H9 (cell line): ENCODE results near the gene VDR. TPM values are rescaled to one million over a fixed set of nuclear protein-coding genes. Genes with fewer than 3 reads are reported as not detected.

Experiments
- DNase-seq: peaks from one replicate; pipeline ENCODE4 v3.0.0-alpha.2; 2017
- H2AFZ ChIP-seq: one replicate; pipeline ENCODE4 v1.6.1; 2013; ENCODE audit warnings: mild to moderate bottlenecking, low read length, control low read depth, moderate library complexity
- H2AK5ac ChIP-seq: 2 replicates; pipeline ENCODE4 v1.6.1; 2013; ENCODE audit warnings: low read length, control low read depth, mixed read lengths; ENCODE audit not compliant: insufficient read length
- H2BK120ac ChIP-seq: one replicate; pipeline ENCODE4 v1.6.1; 2013; ENCODE audit warnings: low read depth, mild to moderate bottlenecking, low read length, control low read depth, inconsistent platforms; ENCODE audit not compliant: poor library complexity, severe bottlenecking
- H2BK12ac ChIP-seq: 2 replicates; pipeline ENCODE4 v1.6.1; 2013; ENCODE audit warnings: low read length, control low read depth, mixed read lengths, low read depth; ENCODE audit not compliant: insufficient read length
- H2BK15ac ChIP-seq: 2 replicates; pipeline ENCODE4 v1.6.1; 2013; ENCODE audit warnings: low read depth, low read length, control low read depth
- H2BK20ac ChIP-seq: one replicate; pipeline ENCODE4 v1.6.1; 2013; ENCODE audit warnings: low read depth, mild to moderate bottlenecking, low read length, control low read depth, inconsistent platforms; ENCODE audit not compliant: poor library complexity, severe bottlenecking
- H2BK5ac ChIP-seq: 2 replicates; pipeline ENCODE4 v1.6.1; 2013; ENCODE audit warnings: low read length, control low read depth, mixed read lengths; ENCODE audit not compliant: insufficient read length
- H3K14ac ChIP-seq: 2 replicates; pipeline ENCODE4 v1.6.1; 2013; ENCODE audit warnings: low read length, control low read depth; ENCODE audit not compliant: insufficient read depth
- H3K18ac ChIP-seq: 2 replicates; pipeline ENCODE4 v1.6.1; 2013; ENCODE audit warnings: low read depth, mild to moderate bottlenecking, mixed read lengths, low read length, control low read depth; ENCODE audit not compliant: insufficient read length
- H3K23ac ChIP-seq: 2 replicates; pipeline ENCODE4 v1.6.1; 2013; ENCODE audit warnings: low read length, control low read depth, mixed read lengths, low read depth; ENCODE audit not compliant: insufficient read length
- H3K23me2 ChIP-seq: 2 replicates; pipeline ENCODE4 v1.6.1; 2013; ENCODE audit warnings: low read depth, mild to moderate bottlenecking, mixed read lengths, low read length, control low read depth; ENCODE audit not compliant: insufficient read length, poor library complexity, severe bottlenecking
- H3K27ac ChIP-seq: 2 replicates; pipeline ENCODE4 v1.5.1; 2013; ENCODE audit warnings: low read length, control low read depth, mixed read lengths, low read depth; ENCODE audit not compliant: insufficient read length
- H3K27me3 ChIP-seq: 2 replicates; pipeline ENCODE4 v1.6.1; 2013; ENCODE audit warnings: low read length, control low read depth, inconsistent platforms; ENCODE audit not compliant: insufficient read depth
- H3K4ac ChIP-seq: 2 replicates; pipeline ENCODE4 v1.6.1; 2013; ENCODE audit warnings: low read depth, mild to moderate bottlenecking, control low read depth, inconsistent platforms, low read length, moderate library complexity
- H3K4me1 ChIP-seq: 2 replicates; pipeline ENCODE4 v1.6.1; 2013; ENCODE audit warnings: low read length, control low read depth, inconsistent platforms; ENCODE audit not compliant: insufficient read depth
- H3K4me2 ChIP-seq: 2 replicates; pipeline ENCODE4 v1.6.1; 2013; ENCODE audit warnings: low read length, control low read depth, mixed read lengths; ENCODE audit not compliant: insufficient read length, insufficient read depth
- H3K56ac ChIP-seq: 2 replicates; pipeline ENCODE4 v1.6.1; 2013; ENCODE audit warnings: low read depth, mild to moderate bottlenecking, mixed read lengths, low read length, control low read depth; ENCODE audit not compliant: insufficient read length
- H3K79me1 ChIP-seq: 2 replicates; pipeline ENCODE4 v1.6.1; 2013; ENCODE audit warnings: low read depth, mild to moderate bottlenecking, moderate library complexity, low read length, control low read depth, inconsistent platforms; ENCODE audit not compliant: insufficient read depth, poor library complexity, severe bottlenecking
- H3K79me2 ChIP-seq: 2 replicates; pipeline ENCODE4 v1.6.1; 2013; ENCODE audit warnings: low read length, control low read depth, inconsistent platforms; ENCODE audit not compliant: insufficient read depth
- H3K9ac ChIP-seq: 2 replicates; pipeline ENCODE4 v1.6.1; 2013; ENCODE audit warnings: low read length, control low read depth, mixed read lengths; ENCODE audit not compliant: insufficient read length; ENCODE audit errors: extremely low read depth
- H3K9me3 ChIP-seq: one replicate; pipeline ENCODE4 v1.6.1; 2013; ENCODE audit warnings: low read depth, low read length, inconsistent platforms; ENCODE audit not compliant: control insufficient read depth
- H3T11ph ChIP-seq: one replicate; pipeline ENCODE4 v1.6.1; 2013; ENCODE audit warnings: mild to moderate bottlenecking, low read length, control low read depth, inconsistent platforms
- H4K20me1 ChIP-seq: one replicate; pipeline ENCODE4 v1.6.1; 2013; ENCODE audit not compliant: control insufficient read depth, insufficient read length, insufficient read depth
- H4K5ac ChIP-seq: 2 replicates; pipeline ENCODE4 v1.6.1; 2013; ENCODE audit warnings: low read depth, mild to moderate bottlenecking, mixed read lengths, low read length, control low read depth; ENCODE audit not compliant: insufficient read length
- H4K8ac ChIP-seq: replicated peaks from 2 replicates; pipeline ENCODE4 v1.6.1; 2013; ENCODE audit warnings: low read length, control low read depth, mixed read lengths, low read depth; ENCODE audit not compliant: insufficient read length
- H4K91ac ChIP-seq: 2 replicates; pipeline ENCODE4 v1.6.1; 2013; ENCODE audit warnings: low read depth, mild to moderate bottlenecking, moderate library complexity, mixed read lengths, low read length, control low read depth; ENCODE audit not compliant: insufficient read length
- H3K27ac Mint-ChIP-seq, 3 experiments: 2 replicates in 2 of 3; 3 replicates in 1 of 3; pipeline ENCODE4 v1.8.0; 2020 to 2021; ENCODE audit warnings: mixed read lengths in 3 of 3, mild to moderate bottlenecking in 1 of 3, moderate library complexity in 1 of 3
- H3K27me3 Mint-ChIP-seq: 2 replicates; pipeline ENCODE4 v1.8.0; 2021; ENCODE audit warnings: low read depth, mild to moderate bottlenecking, moderate library complexity, mixed read lengths
- H3K36me3 Mint-ChIP-seq, 3 experiments: 2 replicates in 2 of 3; 3 replicates in 1 of 3; pipeline ENCODE4 v1.8.0; 2020 to 2021; ENCODE audit warnings: low read depth in 3 of 3, mixed read lengths in 3 of 3; ENCODE audit not compliant: insufficient read depth in 1 of 3
- H3K4me1 Mint-ChIP-seq, 2 experiments: 2 replicates each; pipeline ENCODE4 v1.8.0; 2020; ENCODE audit warnings: mixed read lengths in 2 of 2
- H3K4me3 Mint-ChIP-seq, 2 experiments: 2 replicates in 1 of 2; 3 replicates in 1 of 2; pipeline ENCODE4 v1.8.0; 2020 to 2021; ENCODE audit warnings: mild to moderate bottlenecking in 2 of 2, mixed read lengths in 2 of 2, moderate library complexity in 1 of 2
- H3K9me3 Mint-ChIP-seq, 2 experiments: 2 replicates in 1 of 2; 3 replicates in 1 of 2; pipeline ENCODE4 v1.8.0; 2020; ENCODE audit warnings: mild to moderate bottlenecking in 2 of 2, mixed read lengths in 2 of 2, moderate library complexity in 1 of 2
- WGBS: extraction: QIAGEN DNeasy Blood & Tissue Kit; methylation state at CpG from one replicate; pipeline ENCODE4 v1.1.7; 2013; ENCODE audit warnings: missing lambda C conversion rate, low lambda C conversion rate, mixed read lengths; ENCODE audit not compliant: insufficient read length; ENCODE audit errors: extremely low coverage; 5-methylcytosine and 5-hydroxymethylcytosine counted together
- total RNA-seq: library from RNA; stranded (reverse); gene quantifications from 2 replicates; pipeline ENCODE4 v1.2.1, GENCODE V29; 2021
- TF ChIP-seq, protein P1 (sequence below): fragments of 200-600 bp; sonication (generic); conservative IDR thresholded peaks from 3 replicates; pipeline ENCODE4 v1.8.0; 2021; ENCODE audit warnings: antibody characterized with exemption, mild to moderate bottlenecking

The VDR gene
- total RNA-seq, 1 experiment from 2014 or later: 0.61 TPM

GRCh38 chr12:47860873-47861272 lies 43.9 kb downstream of the VDR start:
- no peak overlapping the region for H3T11ph ChIP-seq
- no peaks in the 10 kb centered on the region for H3K36me3 Mint-ChIP-seq
- no peaks in the 10 kb centered on the region for H3K23me2 ChIP-seq
- H3K9ac ChIP-seq: no peak overlapping the region
- H4K91ac ChIP-seq: no peak overlapping the region
- no peaks in the 10 kb centered on the region for H3K27me3 ChIP-seq
- H2BK12ac ChIP-seq: no peak overlapping the region
- no peaks in the 10 kb centered on the region for H3K79me2 ChIP-seq
- H3K27ac ChIP-seq: no peak overlapping the region
- DNase-seq: no peak
- TF ChIP-seq, protein P1, sequence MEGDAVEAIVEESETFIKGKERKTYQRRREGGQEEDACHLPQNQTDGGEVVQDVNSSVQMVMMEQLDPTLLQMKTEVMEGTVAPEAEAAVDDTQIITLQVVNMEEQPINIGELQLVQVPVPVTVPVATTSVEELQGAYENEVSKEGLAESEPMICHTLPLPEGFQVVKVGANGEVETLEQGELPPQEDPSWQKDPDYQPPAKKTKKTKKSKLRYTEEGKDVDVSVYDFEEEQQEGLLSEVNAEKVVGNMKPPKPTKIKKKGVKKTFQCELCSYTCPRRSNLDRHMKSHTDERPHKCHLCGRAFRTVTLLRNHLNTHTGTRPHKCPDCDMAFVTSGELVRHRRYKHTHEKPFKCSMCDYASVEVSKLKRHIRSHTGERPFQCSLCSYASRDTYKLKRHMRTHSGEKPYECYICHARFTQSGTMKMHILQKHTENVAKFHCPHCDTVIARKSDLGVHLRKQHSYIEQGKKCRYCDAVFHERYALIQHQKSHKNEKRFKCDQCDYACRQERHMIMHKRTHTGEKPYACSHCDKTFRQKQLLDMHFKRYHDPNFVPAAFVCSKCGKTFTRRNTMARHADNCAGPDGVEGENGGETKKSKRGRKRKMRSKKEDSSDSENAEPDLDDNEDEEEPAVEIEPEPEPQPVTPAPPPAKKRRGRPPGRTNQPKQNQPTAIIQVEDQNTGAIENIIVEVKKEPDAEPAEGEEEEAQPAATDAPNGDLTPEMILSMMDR: no peak
- no peak overlapping the region for H3K23ac ChIP-seq
- no peak overlapping the region for H4K5ac ChIP-seq
- no peak overlapping the region for H3K4me3 Mint-ChIP-seq
- no peaks in the 10 kb centered on the region for H4K20me1 ChIP-seq
- H2BK15ac ChIP-seq: no peak overlapping the region
- no peaks in the 10 kb centered on the region for H3K79me1 ChIP-seq
- H2BK120ac ChIP-seq: no peak overlapping the region
- no peaks in the 10 kb centered on the region for H3K4me1 ChIP-seq
- no peaks in the 10 kb centered on the region for H3K4me1 Mint-ChIP-seq
- H3K4ac ChIP-seq: no peak overlapping the region
- H3K9me3 Mint-ChIP-seq: no peaks in the 10 kb centered on the region; a peak in 1 of 5 replicates
- no peak overlapping the region for H3K18ac ChIP-seq
- no peak overlapping the region for H2BK20ac ChIP-seq
- H3K4me2 ChIP-seq: no peak overlapping the region
- H3K9me3 ChIP-seq: no peaks in the 10 kb centered on the region
- H3K27me3 Mint-ChIP-seq: peaks cover 5% of the 10 kb centered on the region
- no peak overlapping the region for H3K14ac ChIP-seq
- H2AK5ac ChIP-seq: no peak overlapping the region
- no peak overlapping the region for H3K56ac ChIP-seq
- WGBS: no CpG with 5 or more reads among the region's 2 CpGs
- H4K8ac ChIP-seq: no peak overlapping the region
- H3K27ac Mint-ChIP-seq: no peak overlapping the region
- no peak overlapping the region for H2AFZ ChIP-seq
- H2BK5ac ChIP-seq: no peak overlapping the region
